Measurements from ENCODE around the gene CYB5R3. TPM values are rescaled to one million over a fixed set of nuclear protein-coding genes. Genes with fewer than 3 reads are reported as not detected.

CYB5R3 gene
- polyA plus RNA-seq, 1 of the 3 experiments (the other 2 are of a cell fraction): 106 TPM

- H3K4me3 ChIP-seq (ENCODE audit: low read depth in 2 of 2, low read length in 1 of 2): no peak overlapping the region
- H4K20me1 ChIP-seq (ENCODE audit: insufficient read depth): no peaks in the 10 kb centered on the region
- H3K9me3 ChIP-seq: no peaks in the 10 kb centered on the region
- 100% methylated on average over 2 of the region's 8 CpGs for WGBS (ENCODE audit: low lambda C conversion rate)
- H3K9me2 ChIP-seq: no peaks in the 10 kb centered on the region
- H3F3A ChIP-seq (replicated peaks; ENCODE audit: insufficient read depth): no peaks in the 10 kb centered on the region
- ChIA-PET CTCF (no interaction called here), POLR2A (no interaction called here)
- no peaks in the 10 kb centered on the region for H3K27me3 ChIP-seq (ENCODE audit: insufficient read depth)
- peaks cover 8 to 24% of the 10 kb centered on the region in 2 experiments; a peak in 2 of 4 replicates for H3K4me1 ChIP-seq (ENCODE audit: control insufficient read depth in 1 of 2, insufficient read depth in 2 of 2, low read depth in 1 of 2, low read length in 1 of 2)
- peak overlapping the region in 1 of 2 experiments; percentile 28; a peak in 1 of 4 replicates for H3K27ac ChIP-seq (ENCODE audit: low read depth in 2 of 2, low read length in 1 of 2)
- H3K4me2 ChIP-seq: no peak overlapping the region
- H3K36me3 ChIP-seq (replicated peaks in 1 of 2; ENCODE audit: control insufficient read depth in 1 of 2, insufficient read depth in 2 of 2, low read length in 1 of 2): no peaks in the 10 kb centered on the region
- TF ChIP-seq ZBTB33 (IDR thresholded peaks at IDR 0.05; ENCODE audit: borderline replicate concordance, low read depth) (no peak), FOXJ3 (CRISPR knock-in tag; IDR thresholded peaks at IDR 0.05) (no peak), USF2 (IDR thresholded peaks at IDR 0.05; ENCODE audit: borderline replicate concordance, low read depth, low read length) (no peak), ELF1 (IDR thresholded peaks at IDR 0.05) (no peak), NRF1 (IDR thresholded peaks at IDR 0.05; ENCODE audit: low read depth, low read length) (no peak), CTCF (IDR thresholded peaks at IDR 0.05) (no peak), RAD21 (IDR thresholded peaks at IDR 0.05; ENCODE audit: low read length) (no peak), USF1 (IDR thresholded peaks at IDR 0.05; ENCODE audit: borderline replicate concordance, low read depth) (no peak), RXRA (IDR thresholded peaks at IDR 0.05; ENCODE audit: borderline replicate concordance, low read depth) (no peak), RCOR1 (IDR thresholded peaks at IDR 0.05; ENCODE audit: low read length) (no peak), RFX5 (IDR thresholded peaks at IDR 0.05; ENCODE audit: low read length) (no peak), JUND (IDR thresholded peaks at IDR 0.05) (no peak), MXI1 (IDR thresholded peaks at IDR 0.05; ENCODE audit: low read depth, low read length) (no peak), FOXM1 (IDR thresholded peaks at IDR 0.05; ENCODE audit: low read depth) (no peak), IRF3 (IDR thresholded peaks at IDR 0.05; ENCODE audit: low read depth, low read length) (no peak), GABPA (IDR thresholded peaks at IDR 0.05; ENCODE audit: low read depth) (no peak), TAF1 (IDR thresholded peaks at IDR 0.05; ENCODE audit: borderline replicate concordance, low read depth, low read length) (no peak), EZH2phosphoT487 (IDR thresholded peaks at IDR 0.05; ENCODE audit: borderline replicate concordance, low read depth) (no peak), FOSL2 (IDR thresholded peaks at IDR 0.05; ENCODE audit: borderline replicate concordance, low read depth) (no peak), YY1 (IDR thresholded peaks at IDR 0.05; ENCODE audit: low read depth) (no peak)
- H3K9ac ChIP-seq: no peak overlapping the region
- no peaks in the 10 kb centered on the region for H3K79me2 ChIP-seq (ENCODE audit: insufficient read depth)
- DNase-seq: peak; percentile 65
- no peak overlapping the region for H2AFZ ChIP-seq (ENCODE audit: low read depth)
Measured at GRCh38 chr22:42683578-42684283, 34.5 kb upstream of the CYB5R3 start.

All from SK-N-SH (cell line).